RWPE1 (cell line): Measurements from ENCODE around the gene ALK.

Source experiments
- CTCF ChIA-PET: fragments of 350-600 bp; sonication (Branson Sonifier 250); formaldehyde crosslinking; extraction: SDS; loops from one replicate; lab custom pipeline; 2021; lab: Yijun Ruan, JAX
- POLR2A ChIA-PET: fragments of 400-600 bp; formaldehyde crosslinking; extraction: SDS; loops from one replicate; lab custom pipeline; 2020; ENCODE audit warnings: antibody characterized with exemption; ENCODE audit not compliant: low non-redundant PET; lab: Yijun Ruan, JAX
- DNase-seq: peaks from one replicate; pipeline ENCODE4 v3.0.0; 2012; ENCODE audit warnings: low spot score
- H3K27ac ChIP-seq: fragments of 450-650 bp; 2 replicates; pipeline ENCODE4 v1.5.1; 2017
- CTCF ChIP-seq: fragments of 450-650 bp; conservative IDR thresholded peaks from 2 replicates; pipeline ENCODE4 v1.5.1; 2017; ENCODE audit warnings: low read depth, mild to moderate bottlenecking

ALK gene

GRCh38 chr2:29215739-29216608 is 705.4 kb downstream of the ALK start:
- H3K27ac ChIP-seq: no peak overlapping the region
- POLR2A ChIA-PET: no interaction called here
- no peak for DNase-seq
- no peak for TF ChIP-seq CTCF
- CTCF ChIA-PET: no interaction called here

GRCh38 chr2:29215073-29215472 is 706.3 kb downstream of the ALK start:
- DNase-seq: no peak
- no peak overlapping the region for H3K27ac ChIP-seq
- no peak for TF ChIP-seq CTCF
- POLR2A ChIA-PET: no interaction called here
- CTCF ChIA-PET: no interaction called here

- POLR2A ChIA-PET: no interaction called here
- CTCF ChIA-PET: interaction anchor here (0.9 kb wide), 1 partner anchor 10 kb away, joined by 6 read pairs; no protein-coding TSS in a partner anchor
- no peak for DNase-seq
- no peak for TF ChIP-seq CTCF
- no peak overlapping the region for H3K27ac ChIP-seq
Observed at GRCh38 chr2:29213888-29214291, 707.5 kb downstream of the ALK start.

GRCh38 chr2:29212009-29212408 is 709.4 kb downstream of the ALK start:
- ChIA-PET CTCF (interaction anchor here (0.6 kb wide), 1 partner anchor 28 kb away, joined by 3 read pairs; no protein-coding TSS in a partner anchor), POLR2A (no interaction called here)
- TF ChIP-seq CTCF: no peak
- DNase-seq: no peak
- H3K27ac ChIP-seq: no peak overlapping the region

- DNase-seq: peak; percentile 43
- no peak overlapping the region for H3K27ac ChIP-seq
- no peak for TF ChIP-seq CTCF
- POLR2A ChIA-PET: no interaction called here
- CTCF ChIA-PET: no interaction called here
Observed at GRCh38 chr2:29209551-29209950, 711.8 kb downstream of the ALK start.

- ChIA-PET CTCF (interaction anchor here (1.3 kb wide), 1 partner anchor 16 kb away, joined by 4 read pairs; no protein-coding TSS in a partner anchor), POLR2A (no interaction called here)
- no peak overlapping the region for H3K27ac ChIP-seq
- TF ChIP-seq CTCF: no peak
- no peak for DNase-seq
Observed at GRCh38 chr2:29207352-29208148, 713.8 kb downstream of the ALK start.
